Transverse colon (tissue), 4 donors: ENCODE measurements around the gene ARSD.

Experiments used
- CTCF ChIP-seq, 5 experiments: fragments of 200-600 bp in 3 of 5; fragments of 450-650 bp in 2 of 5; sonication (generic) in 3 of 5; IDR thresholded peaks; 1 replicate in 2 of 5; 2 replicates in 3 of 5; pipeline ENCODE4 v1.5.1; 2016 to 2017; ENCODE audit warnings: antibody characterized with exemption in 5 of 5, inconsistent platforms in 3 of 5, mild to moderate bottlenecking in 2 of 5, moderate library complexity in 1 of 5
- POLR2AphosphoS5 ChIP-seq, 3 donors: sonication (generic); formaldehyde crosslinking; IDR thresholded peaks; one replicate each; pipeline ENCODE4 v1.6.1; 2016; ENCODE audit warnings: antibody characterized with exemption in 3 of 3

GRCh38 chrX:2967998-2968909 is 39.1 kb upstream of the ARSD start:
- TF ChIP-seq CTCF (IDR thresholded peaks at IDR 0.05): no peak
- no peak for TF ChIP-seq POLR2AphosphoS5 (IDR thresholded peaks at IDR 0.05)
